ENCODE measurements around the gene MED4. TPM values are rescaled to one million over a fixed set of nuclear protein-coding genes. Genes with fewer than 3 reads are reported as not detected.

Gene MED4
- total and polyA plus RNA-seq, 9 of the 15 experiments (the other 6 are each of a cell fraction or from before 2014, with no cell fraction given), result 24.5 to 87.3 (median 58.3) TPM

DNA sequence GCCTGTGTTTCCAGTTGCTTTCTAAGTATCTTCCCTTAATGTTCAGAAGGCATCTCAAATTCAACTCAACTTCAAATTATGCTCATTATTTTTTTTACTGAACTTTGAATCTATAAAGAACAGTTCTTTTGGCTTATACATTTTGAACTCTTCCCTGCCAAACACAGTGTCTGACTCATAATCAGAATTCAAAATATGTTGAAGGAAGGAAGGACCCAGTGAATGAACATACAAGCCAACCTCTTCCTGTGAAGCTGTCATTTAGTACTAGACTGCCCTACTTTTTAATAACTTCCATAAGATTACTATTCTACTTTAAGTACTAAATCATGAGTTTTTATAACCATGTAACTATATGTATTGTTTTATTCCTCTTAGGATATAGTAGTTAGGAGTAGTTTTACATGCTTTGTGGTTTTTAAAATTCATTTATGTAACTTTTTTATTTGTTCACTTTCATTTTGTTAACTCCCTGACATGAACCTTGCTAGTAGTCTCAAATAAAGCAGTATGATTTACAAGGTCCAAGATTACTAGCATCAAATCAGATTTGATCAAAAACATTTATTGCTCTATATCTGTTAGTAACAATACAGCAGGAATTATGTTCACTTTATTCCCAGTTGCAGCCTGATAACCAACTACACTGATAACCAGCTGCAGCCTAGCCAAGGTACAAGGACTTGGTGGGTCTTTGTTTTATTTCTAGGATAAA, 51.0 kb downstream of the MED4 start:
- peaks cover 2 to 3% of the 10 kb centered on the region in 2 experiments; a peak in 3 of 5 replicates for H3K4me1 ChIP-seq (replicated peaks in 1 of 2; ENCODE audit: control insufficient read depth in 2 of 2, insufficient read depth in 2 of 2, low read length in 2 of 2)
- no peak for DNase-seq (ENCODE audit: extremely low read depth in 1 of 4, low spot score in 3 of 4)
- H2AFZ ChIP-seq (ENCODE audit: low read depth, low read length), result no peak overlapping the region
- FAIRE-seq, result no peak
- ChIA-PET CTCF (ENCODE audit: low intra/inter-chr PET ratio) (no interaction called here), POLR2A (no interaction called here)
- H3K4me2 ChIP-seq (ENCODE audit: insufficient read depth, low read length), result no peak overlapping the region
- BruUV-seq (replicated peaks), result no TSS peak
- TF ChIP-seq, protein P1, sequence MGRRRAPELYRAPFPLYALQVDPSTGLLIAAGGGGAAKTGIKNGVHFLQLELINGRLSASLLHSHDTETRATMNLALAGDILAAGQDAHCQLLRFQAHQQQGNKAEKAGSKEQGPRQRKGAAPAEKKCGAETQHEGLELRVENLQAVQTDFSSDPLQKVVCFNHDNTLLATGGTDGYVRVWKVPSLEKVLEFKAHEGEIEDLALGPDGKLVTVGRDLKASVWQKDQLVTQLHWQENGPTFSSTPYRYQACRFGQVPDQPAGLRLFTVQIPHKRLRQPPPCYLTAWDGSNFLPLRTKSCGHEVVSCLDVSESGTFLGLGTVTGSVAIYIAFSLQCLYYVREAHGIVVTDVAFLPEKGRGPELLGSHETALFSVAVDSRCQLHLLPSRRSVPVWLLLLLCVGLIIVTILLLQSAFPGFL (CRISPR knock-in tag; IDR thresholded peaks at IDR 0.05), result no peak
- no peak for TF ChIP-seq ZNF165 (CRISPR knock-in tag; IDR thresholded peaks at IDR 0.05; ENCODE audit: borderline replicate concordance)
- no peak for TF ChIP-seq PHTF2 (CRISPR knock-in tag; IDR thresholded peaks at IDR 0.05)
- TF ChIP-seq, protein P2, sequence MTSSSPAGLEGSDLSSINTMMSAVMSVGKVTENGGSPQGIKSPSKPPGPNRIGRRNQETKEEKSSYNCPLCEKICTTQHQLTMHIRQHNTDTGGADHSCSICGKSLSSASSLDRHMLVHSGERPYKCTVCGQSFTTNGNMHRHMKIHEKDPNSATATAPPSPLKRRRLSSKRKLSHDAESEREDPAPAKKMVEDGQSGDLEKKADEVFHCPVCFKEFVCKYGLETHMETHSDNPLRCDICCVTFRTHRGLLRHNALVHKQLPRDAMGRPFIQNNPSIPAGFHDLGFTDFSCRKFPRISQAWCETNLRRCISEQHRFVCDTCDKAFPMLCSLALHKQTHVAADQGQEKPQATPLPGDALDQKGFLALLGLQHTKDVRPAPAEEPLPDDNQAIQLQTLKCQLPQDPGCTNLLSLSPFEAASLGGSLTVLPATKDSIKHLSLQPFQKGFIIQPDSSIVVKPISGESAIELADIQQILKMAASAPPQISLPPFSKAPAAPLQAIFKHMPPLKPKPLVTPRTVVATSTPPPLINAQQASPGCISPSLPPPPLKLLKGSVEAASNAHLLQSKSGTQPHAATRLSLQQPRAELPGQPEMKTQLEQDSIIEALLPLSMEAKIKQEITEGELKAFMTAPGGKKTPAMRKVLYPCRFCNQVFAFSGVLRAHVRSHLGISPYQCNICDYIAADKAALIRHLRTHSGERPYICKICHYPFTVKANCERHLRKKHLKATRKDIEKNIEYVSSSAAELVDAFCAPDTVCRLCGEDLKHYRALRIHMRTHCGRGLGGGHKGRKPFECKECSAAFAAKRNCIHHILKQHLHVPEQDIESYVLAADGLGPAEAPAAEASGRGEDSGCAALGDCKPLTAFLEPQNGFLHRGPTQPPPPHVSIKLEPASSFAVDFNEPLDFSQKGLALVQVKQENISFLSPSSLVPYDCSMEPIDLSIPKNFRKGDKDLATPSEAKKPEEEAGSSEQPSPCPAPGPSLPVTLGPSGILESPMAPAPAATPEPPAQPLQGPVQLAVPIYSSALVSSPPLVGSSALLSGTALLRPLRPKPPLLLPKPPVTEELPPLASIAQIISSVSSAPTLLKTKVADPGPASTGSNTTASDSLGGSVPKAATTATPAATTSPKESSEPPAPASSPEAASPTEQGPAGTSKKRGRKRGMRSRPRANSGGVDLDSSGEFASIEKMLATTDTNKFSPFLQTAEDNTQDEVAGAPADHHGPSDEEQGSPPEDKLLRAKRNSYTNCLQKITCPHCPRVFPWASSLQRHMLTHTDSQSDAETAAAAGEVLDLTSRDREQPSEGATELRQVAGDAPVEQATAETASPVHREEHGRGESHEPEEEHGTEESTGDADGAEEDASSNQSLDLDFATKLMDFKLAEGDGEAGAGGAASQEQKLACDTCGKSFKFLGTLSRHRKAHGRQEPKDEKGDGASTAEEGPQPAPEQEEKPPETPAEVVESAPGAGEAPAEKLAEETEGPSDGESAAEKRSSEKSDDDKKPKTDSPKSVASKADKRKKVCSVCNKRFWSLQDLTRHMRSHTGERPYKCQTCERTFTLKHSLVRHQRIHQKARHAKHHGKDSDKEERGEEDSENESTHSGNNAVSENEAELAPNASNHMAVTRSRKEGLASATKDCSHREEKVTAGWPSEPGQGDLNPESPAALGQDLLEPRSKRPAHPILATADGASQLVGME (CRISPR knock-in tag; IDR thresholded peaks at IDR 0.05), result no peak
- no peak overlapping the region for H3K27ac ChIP-seq (ENCODE audit: extremely low read depth, low read depth, low read length)
- peaks cover 5% of the 10 kb centered on the region for H3K79me2 ChIP-seq (ENCODE audit: control insufficient read depth, insufficient read depth, low read length)
- H3K4me3 ChIP-seq, result no peak overlapping the region
- no peak overlapping the region for H3K9ac ChIP-seq (ENCODE audit: insufficient read depth in 1 of 2, low read depth in 2 of 2, low read length in 2 of 2)
- H3K9me3 ChIP-seq (replicated peaks; ENCODE audit: control insufficient read depth, insufficient read depth, low read depth, low read length), result no peaks in the 10 kb centered on the region
- ATAC-seq, result no peak
- H3K27me3 ChIP-seq (ENCODE audit: control insufficient read depth in 2 of 2, insufficient read depth in 2 of 2, low read length in 2 of 2), result no peaks in the 10 kb centered on the region
- intact Hi-C loops (cut with micrococcal nuclease), result no loop called here
- H3K36me3 ChIP-seq (ENCODE audit: control insufficient read depth, insufficient read depth, low read length), result peaks cover 42% of the 10 kb centered on the region; the same call in 2 of the 3 replicates
- in situ Hi-C loops (cut with MboI), result no loop called here
- no peaks in the 10 kb centered on the region for H3K9me1 ChIP-seq (ENCODE audit: control insufficient read depth, insufficient read depth, low read length)
- H4K20me1 ChIP-seq (replicated peaks; ENCODE audit: control insufficient read depth, insufficient read depth, low read length), result no peaks in the 10 kb centered on the region
